Neuron (in vitro differentiated cells): ENCODE measurements around the gene KPNA4.
"Not testable (repeated sequence)": the region's sequence is repeated elsewhere in the genome, so short reads cannot be mapped to it uniquely, and the experiment has no call there.

Experiments used
- H2AFZ ChIP-seq: one replicate; pipeline ENCODE4 v1.6.1; 2013; ENCODE audit warnings: low read depth, mild to moderate bottlenecking, inconsistent platforms, low read length, moderate library complexity
- H3K27me3 ChIP-seq: one replicate; pipeline ENCODE4 v1.6.1; 2013; ENCODE audit warnings: low read length; ENCODE audit not compliant: insufficient read depth
- H3K36me3 ChIP-seq: one replicate; pipeline ENCODE4 v1.6.1; 2013; ENCODE audit warnings: low read length; ENCODE audit not compliant: insufficient read depth
- H3K4me1 ChIP-seq: one replicate; pipeline ENCODE4 v1.6.1; 2013; ENCODE audit warnings: low read length; ENCODE audit not compliant: insufficient read depth
- H3K4me3 ChIP-seq: 2 replicates; pipeline ENCODE4 v1.5.1; 2013; ENCODE audit warnings: mild to moderate bottlenecking, low read length, moderate library complexity
- H3K9me3 ChIP-seq: one replicate; pipeline ENCODE4 v1.6.1; 2013; ENCODE audit warnings: low read length

KPNA4 gene

GRCh38 chr3:160531311-160531710, 34.1 kb downstream of the KPNA4 start:
- Histone ChIP-seq H3K4me3 (no peak overlapping the region), H2AFZ (no peak overlapping the region), H3K9me3 (no peaks in the 10 kb centered on the region), H3K36me3 (peaks cover 77% of the 10 kb centered on the region), H3K4me1 (no peaks in the 10 kb centered on the region), H3K27me3 (no peaks in the 10 kb centered on the region)

- H3K4me1 ChIP-seq, H3K27me3 ChIP-seq, H3K9me3 ChIP-seq, H3K4me3 ChIP-seq, H2AFZ ChIP-seq: not testable (repeated sequence)
- peaks cover 65% of the 10 kb centered on the region for H3K36me3 ChIP-seq
Observed at GRCh38 chr3:160516391-160516790, 49.0 kb downstream of the KPNA4 start.

GRCh38 chr3:160501325-160501724, 64.0 kb downstream of the KPNA4 start:
- H2AFZ ChIP-seq = no peak overlapping the region
- no peaks in the 10 kb centered on the region for H3K27me3 ChIP-seq
- H3K9me3 ChIP-seq = no peaks in the 10 kb centered on the region
- H3K4me1 ChIP-seq = no peaks in the 10 kb centered on the region
- H3K36me3 ChIP-seq = peaks cover 54% of the 10 kb centered on the region
- H3K4me3 ChIP-seq = no peak overlapping the region

- no peaks in the 10 kb centered on the region for H3K9me3 ChIP-seq
- H3K36me3 ChIP-seq = peaks cover 34% of the 10 kb centered on the region
- no peaks in the 10 kb centered on the region for H3K4me1 ChIP-seq
- no peaks in the 10 kb centered on the region for H3K27me3 ChIP-seq
- no peak overlapping the region for H3K4me3 ChIP-seq
- no peak overlapping the region for H2AFZ ChIP-seq
Observed at GRCh38 chr3:160498202-160498601, 67.2 kb downstream of the KPNA4 start.

- Histone ChIP-seq H3K36me3 (no peaks in the 10 kb centered on the region), H3K9me3 (no peaks in the 10 kb centered on the region), H2AFZ (no peak overlapping the region), H3K4me3 (no peak overlapping the region), H3K27me3 (no peaks in the 10 kb centered on the region), H3K4me1 (no peaks in the 10 kb centered on the region)
Observed at GRCh38 chr3:160490166-160490565, 75.2 kb downstream of the KPNA4 start.

- no peaks in the 10 kb centered on the region for H3K9me3 ChIP-seq
- H3K4me1 ChIP-seq = no peaks in the 10 kb centered on the region
Observed at GRCh38 chr3:160486459-160486869, 78.9 kb downstream of the KPNA4 start.

GRCh38 chr3:160482796-160483195, 82.6 kb downstream of the KPNA4 start:
- Histone ChIP-seq H3K9me3 (no peaks in the 10 kb centered on the region), H3K27me3 (no peaks in the 10 kb centered on the region), H3K4me1 (no peaks in the 10 kb centered on the region), H3K4me3 (no peak overlapping the region), H3K36me3 (no peaks in the 10 kb centered on the region), H2AFZ (no peak overlapping the region)

More at GRCh38 chr3:160486459-160486869, 78.9 kb downstream of the KPNA4 start:
- Histone ChIP-seq H2AFZ (no peak overlapping the region), H3K27me3 (no peaks in the 10 kb centered on the region), H3K4me3 (no peak overlapping the region), H3K36me3 (no peaks in the 10 kb centered on the region)

- H3K9me3 ChIP-seq = no peaks in the 10 kb centered on the region
- no peaks in the 10 kb centered on the region for H3K36me3 ChIP-seq
- H2AFZ ChIP-seq = no peak overlapping the region
- H3K27me3 ChIP-seq = no peaks in the 10 kb centered on the region
- no peaks in the 10 kb centered on the region for H3K4me1 ChIP-seq
- no peak overlapping the region for H3K4me3 ChIP-seq
Observed at GRCh38 chr3:160481856-160482255, 83.5 kb downstream of the KPNA4 start.

GRCh38 chr3:160480931-160481330, 84.4 kb downstream of the KPNA4 start:
- Histone ChIP-seq H3K27me3 (no peaks in the 10 kb centered on the region), H2AFZ (no peak overlapping the region), H3K36me3 (no peaks in the 10 kb centered on the region), H3K4me3 (no peak overlapping the region), H3K4me1 (no peaks in the 10 kb centered on the region), H3K9me3 (no peaks in the 10 kb centered on the region)

- Histone ChIP-seq H3K27me3 (no peaks in the 10 kb centered on the region), H2AFZ (no peak overlapping the region), H3K36me3 (no peaks in the 10 kb centered on the region), H3K4me1 (no peaks in the 10 kb centered on the region), H3K9me3 (no peaks in the 10 kb centered on the region), H3K4me3 (no peak overlapping the region)
Observed at GRCh38 chr3:160479376-160479775, 86.0 kb downstream of the KPNA4 start.

GRCh38 chr3:160478338-160478737, 87.0 kb downstream of the KPNA4 start:
- Histone ChIP-seq H3K27me3 (no peaks in the 10 kb centered on the region), H2AFZ (no peak overlapping the region), H3K9me3 (no peaks in the 10 kb centered on the region), H3K36me3 (no peaks in the 10 kb centered on the region), H3K4me3 (no peak overlapping the region), H3K4me1 (no peaks in the 10 kb centered on the region)

GRCh38 chr3:160477750-160478149, 87.6 kb downstream of the KPNA4 start:
- no peaks in the 10 kb centered on the region for H3K36me3 ChIP-seq
- no peak overlapping the region for H3K4me3 ChIP-seq
- no peak overlapping the region for H2AFZ ChIP-seq
- H3K4me1 ChIP-seq = no peaks in the 10 kb centered on the region
- no peaks in the 10 kb centered on the region for H3K27me3 ChIP-seq
- no peaks in the 10 kb centered on the region for H3K9me3 ChIP-seq

GRCh38 chr3:160475884-160476283, 89.5 kb downstream of the KPNA4 start:
- H3K27me3 ChIP-seq = no peaks in the 10 kb centered on the region
- peaks cover 5% of the 10 kb centered on the region for H3K9me3 ChIP-seq
- no peak overlapping the region for H2AFZ ChIP-seq
- H3K4me3 ChIP-seq = no peak overlapping the region
- H3K36me3 ChIP-seq = no peaks in the 10 kb centered on the region
- no peaks in the 10 kb centered on the region for H3K4me1 ChIP-seq

- no peaks in the 10 kb centered on the region for H3K27me3 ChIP-seq
Observed at GRCh38 chr3:160475153-160475552, 90.2 kb downstream of the KPNA4 start.

More at GRCh38 chr3:160475153-160475552, 90.2 kb downstream of the KPNA4 start:
- H3K4me1 ChIP-seq = no peaks in the 10 kb centered on the region
- H3K9me3 ChIP-seq = peaks cover 7% of the 10 kb centered on the region
- H3K36me3 ChIP-seq = no peaks in the 10 kb centered on the region
- H2AFZ ChIP-seq = no peak overlapping the region
- H3K4me3 ChIP-seq = no peak overlapping the region
